NCI-H1694 treated with DMSO at 0.1 percent for 48 hours (cell line): Measurements from ENCODE around the gene KIF6.
"Not testable (repeated sequence)": the region's sequence is repeated elsewhere in the genome, so short reads cannot be mapped to it uniquely, and the experiment has no call there.

ENCODE experiments used
- DNase-seq: peaks from one replicate; lab custom pipeline; 2025; lab: John Stamatoyannopoulos, UW

The KIF6 gene

GRCh38 chr6:39707962-39708683, 17.1 kb downstream of the KIF6 start:
- no peak for DNase-seq

- no peak for DNase-seq
Observed at GRCh38 chr6:39706819-39707335, 18.3 kb downstream of the KIF6 start.

- no peak for DNase-seq
Observed at GRCh38 chr6:39702265-39702664, 22.9 kb downstream of the KIF6 start.

DNA sequence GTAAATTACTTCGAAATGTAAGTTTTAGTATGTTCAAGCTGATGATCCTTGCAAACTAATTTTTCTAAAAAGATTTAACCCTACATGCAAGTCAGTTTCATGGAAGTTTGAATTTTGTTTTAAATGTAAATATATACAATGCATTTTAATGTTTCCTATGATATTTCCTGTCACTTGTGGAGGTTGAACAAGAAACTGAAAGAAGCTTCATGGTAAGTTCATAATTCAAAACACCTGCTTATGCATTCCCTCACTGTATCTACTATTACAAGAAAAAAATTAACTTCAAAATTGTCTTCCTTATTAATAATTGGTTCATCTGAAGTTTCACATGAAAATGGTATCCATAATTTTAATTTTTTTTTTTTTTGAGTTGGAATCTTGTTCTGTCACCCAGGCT, 24.8 kb downstream of the KIF6 start:
- DNase-seq: no peak

DNA sequence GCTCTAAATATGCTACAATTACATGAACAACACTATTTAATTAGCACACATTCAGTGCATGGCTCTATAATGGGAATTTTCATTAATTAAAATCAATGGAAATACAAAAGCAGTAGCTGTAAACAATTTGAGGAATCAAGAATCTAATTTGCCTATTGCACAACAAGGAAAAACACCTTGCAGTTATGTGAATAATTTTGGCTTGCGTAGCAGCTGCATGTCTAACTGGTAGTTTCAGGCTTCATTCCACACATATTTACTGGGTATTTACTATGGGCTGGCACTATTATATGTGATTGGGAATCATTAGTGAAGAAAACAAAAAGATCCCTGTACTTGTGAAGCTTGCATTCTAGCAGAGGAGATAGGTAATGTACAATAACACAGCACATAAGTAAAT, 26.4 kb downstream of the KIF6 start:
- no peak for DNase-seq

DNA sequence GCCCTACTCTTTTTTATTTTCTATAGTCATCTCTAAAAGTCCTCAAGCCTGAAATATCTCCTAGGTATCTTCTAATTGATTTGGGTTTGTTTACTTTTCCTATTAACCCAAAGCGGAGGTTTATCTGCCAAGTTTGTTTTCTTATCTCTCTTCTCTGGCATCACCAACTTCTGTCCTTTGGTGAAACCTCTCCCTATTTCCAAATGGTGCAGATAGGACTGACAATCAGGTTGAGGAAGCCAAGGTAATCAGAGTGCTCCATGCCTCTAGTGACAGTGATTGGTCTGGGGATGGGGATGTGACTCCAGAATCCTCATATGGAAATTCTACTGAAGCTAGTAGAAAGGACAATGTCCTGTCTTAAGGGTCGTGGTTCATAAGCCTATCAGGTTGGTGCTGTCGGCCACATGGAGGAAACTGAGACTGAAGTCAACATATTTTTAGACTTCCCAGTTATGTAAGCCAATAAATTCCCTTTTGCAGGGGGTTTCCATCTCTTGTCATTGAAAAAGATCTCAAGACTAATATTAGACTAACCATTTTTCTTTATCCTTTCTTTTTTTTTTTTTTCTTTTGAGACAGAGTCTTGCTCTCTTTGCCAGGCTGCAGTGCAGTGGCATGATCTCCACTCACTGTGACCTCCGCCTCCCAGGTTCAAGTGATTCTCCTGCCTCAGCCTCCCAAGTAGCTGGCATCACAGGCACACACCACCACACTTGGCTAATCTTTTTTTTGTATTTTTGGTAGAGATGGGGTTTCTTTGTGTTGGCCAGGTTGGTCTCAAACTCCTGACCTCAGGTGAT, 28.0 kb downstream of the KIF6 start:
- DNase-seq: no peak

- no peak for DNase-seq
Observed at GRCh38 chr6:39695447-39695846, 29.8 kb downstream of the KIF6 start.

- DNase-seq: no peak
Observed at GRCh38 chr6:39693206-39693605, 32.0 kb downstream of the KIF6 start.

GRCh38 chr6:39688494-39688893, 36.7 kb downstream of the KIF6 start:
- no peak for DNase-seq

GRCh38 chr6:39686976-39687375, 38.2 kb downstream of the KIF6 start:
- DNase-seq: no peak

GRCh38 chr6:39685938-39686337, 39.3 kb downstream of the KIF6 start:
- no peak for DNase-seq

GRCh38 chr6:39685489-39685826, 39.8 kb downstream of the KIF6 start:
- no peak for DNase-seq

GRCh38 chr6:39684790-39685488, 40.3 kb downstream of the KIF6 start:
- no peak for DNase-seq

DNA sequence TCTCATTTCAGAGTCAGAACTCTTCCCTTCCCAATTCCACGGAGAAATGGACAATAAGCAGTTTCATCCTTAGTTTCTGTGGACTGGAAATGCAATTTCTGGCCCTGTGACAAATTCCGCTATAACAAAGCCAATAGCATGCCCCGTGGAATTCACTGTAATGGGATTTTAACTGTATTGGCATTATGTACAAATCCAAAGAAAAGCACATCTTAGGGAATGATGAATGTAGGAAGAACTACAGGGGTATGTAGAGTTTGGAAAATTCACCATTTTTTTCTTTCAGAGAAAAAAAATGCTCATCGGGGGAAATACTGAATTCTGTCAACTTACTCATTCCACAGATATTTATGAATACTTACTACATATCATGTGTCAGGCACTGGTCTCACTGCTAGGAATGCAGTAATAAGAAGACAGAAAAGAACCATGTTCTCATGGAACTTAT, 43.5 kb downstream of the KIF6 start:
- no peak for DNase-seq

DNA sequence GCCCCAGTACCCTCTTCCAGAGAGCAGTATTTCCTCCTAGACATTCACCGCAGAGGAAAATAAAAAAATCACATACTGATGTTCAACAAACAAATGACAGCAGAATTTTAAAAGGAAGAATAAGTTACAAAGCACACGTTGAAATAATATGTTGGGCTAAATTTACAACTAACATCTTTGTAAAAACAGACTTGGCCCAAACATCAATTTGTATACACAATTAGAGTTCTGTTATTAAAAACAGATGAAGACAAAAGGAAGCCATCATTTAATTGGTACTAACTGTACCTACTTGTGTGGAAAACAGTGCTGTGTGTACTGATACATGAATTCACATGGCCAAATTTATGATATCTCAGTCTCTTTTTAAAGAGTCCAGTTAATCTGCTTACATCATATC, 46.3 kb downstream of the KIF6 start:
- DNase-seq: no peak

DNA sequence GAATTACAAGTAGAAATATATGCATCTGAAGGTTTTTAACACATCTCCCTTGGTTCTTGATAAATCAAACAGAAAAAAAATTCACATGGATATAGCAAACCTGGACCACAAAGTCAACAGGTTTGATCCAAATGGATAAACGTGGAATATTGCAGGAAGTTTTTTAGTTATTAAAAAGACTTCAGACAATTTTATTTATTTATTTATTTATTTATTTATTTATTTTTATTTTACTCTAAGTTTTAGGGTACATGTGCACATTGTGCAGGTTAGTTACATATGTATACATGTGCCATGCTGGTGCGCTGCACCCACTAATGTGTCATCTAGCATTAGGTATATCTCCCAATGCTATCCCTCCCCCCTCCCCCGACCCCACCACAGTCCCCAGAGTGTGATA, 47.9 kb downstream of the KIF6 start:
- not testable (repeated sequence) for DNase-seq

- no peak for DNase-seq
Observed at GRCh38 chr6:39670519-39670918, 54.7 kb downstream of the KIF6 start.

DNA sequence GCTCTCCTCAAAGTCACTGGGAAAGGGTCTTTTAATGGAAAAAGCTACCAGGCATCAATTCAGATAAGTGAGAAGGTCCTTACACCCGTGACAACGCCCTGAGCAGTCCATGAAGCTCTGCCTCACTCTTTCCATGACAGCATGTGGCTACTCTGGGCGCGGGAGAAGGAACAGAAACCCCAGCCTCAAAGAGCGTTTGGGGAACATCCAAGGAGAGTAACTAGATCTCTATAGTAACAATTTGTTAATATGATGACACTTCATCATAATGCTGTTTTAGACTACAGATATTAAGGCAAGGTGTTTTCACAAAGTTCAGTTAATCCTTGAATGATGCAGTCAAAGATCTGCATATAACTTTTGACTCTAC, 55.2 kb downstream of the KIF6 start:
- DNase-seq: no peak

DNA sequence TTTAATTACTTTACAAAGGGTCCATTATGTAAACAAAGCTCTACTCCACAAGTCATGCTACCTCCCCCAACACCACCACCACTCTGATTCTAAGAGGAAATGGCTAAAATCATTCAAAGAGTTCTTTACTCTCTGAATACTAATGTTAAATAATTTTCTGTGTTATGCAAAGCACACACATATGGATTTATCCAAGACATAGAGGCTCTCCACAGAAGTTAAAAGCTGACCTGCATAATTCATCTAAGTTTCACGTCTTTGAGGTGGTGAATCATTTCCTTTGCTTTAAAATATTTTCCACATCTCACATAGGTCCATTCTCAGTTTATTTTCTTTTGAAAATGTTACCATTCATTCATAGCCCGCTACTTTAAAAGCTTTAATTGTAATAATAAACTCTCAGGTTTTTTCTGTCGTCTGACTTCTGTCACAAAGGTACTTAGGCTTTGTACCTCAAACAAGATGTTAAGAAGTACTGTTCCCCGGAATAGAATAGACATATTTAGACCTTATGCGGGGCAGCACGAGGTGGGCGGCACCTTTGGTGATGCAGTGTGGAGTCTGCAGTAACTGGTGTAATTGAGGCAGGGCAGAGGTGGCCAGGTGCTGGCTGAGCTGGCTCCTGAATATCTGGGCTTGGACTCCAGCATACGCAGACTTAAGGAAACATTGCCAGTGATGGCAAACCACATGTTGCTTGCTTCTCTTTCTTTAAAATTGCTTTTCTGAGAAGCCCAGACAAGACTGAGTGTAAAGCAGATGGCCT, 55.8 kb downstream of the KIF6 start:
- DNase-seq: no peak

- DNase-seq: no peak
Observed at GRCh38 chr6:39666706-39667489, 58.3 kb downstream of the KIF6 start.

- DNase-seq: no peak
Observed at GRCh38 chr6:39665861-39666260, 59.3 kb downstream of the KIF6 start.
